Stimulated activated CD4-positive, alpha-beta T cell treated with anti-CD3 and anti-CD28 coated beads, Interleukin-4, amount 100 ng/mL, for 4 hours (primary cell): Measurements from ENCODE around the gene RBM28.

ENCODE experiments used
- DNase-seq, 2 experiments: peaks; one replicate each; pipeline ENCODE4 v3.0.0-alpha.2; 2020

Gene RBM28

DNA sequence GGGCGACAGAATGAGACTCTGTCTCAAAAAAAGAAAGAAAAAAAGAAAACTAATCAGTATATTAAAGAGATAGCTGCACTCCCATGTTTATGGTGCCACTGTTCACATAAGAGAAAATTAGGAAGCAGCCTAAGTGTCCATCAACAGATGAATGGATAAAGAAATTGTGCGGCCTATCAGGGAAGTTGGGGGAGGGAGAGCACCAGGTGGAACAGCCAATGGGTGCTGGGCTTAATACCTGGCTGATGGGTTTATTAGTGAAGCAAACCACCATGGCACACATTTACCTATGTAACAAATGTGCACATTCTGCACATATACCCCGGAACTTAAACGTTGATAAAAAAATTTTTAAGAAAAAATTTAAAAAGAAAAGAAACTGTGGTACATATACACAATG is 26.8 kb upstream of the RBM28 start:
- no peak for DNase-seq

DNA sequence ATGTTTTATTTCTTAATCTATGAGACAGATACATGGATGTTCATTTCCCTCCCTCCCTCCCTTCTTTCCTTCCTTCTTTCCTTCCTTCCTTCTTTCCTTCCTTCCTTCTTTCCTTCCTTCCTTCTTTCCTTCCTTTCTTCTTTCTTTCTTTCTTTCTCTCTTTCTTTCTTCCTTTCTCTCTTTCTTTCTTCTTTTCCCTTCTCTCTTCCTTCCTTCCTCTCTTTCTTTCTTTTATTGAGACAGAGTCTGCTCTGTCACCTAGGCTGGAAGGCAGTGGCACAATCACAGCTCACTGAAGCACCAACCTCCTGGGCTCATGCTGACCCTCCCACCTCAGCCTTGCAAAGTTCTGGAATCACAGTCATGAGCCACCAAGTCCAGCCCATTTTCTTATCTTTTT is 23.3 kb upstream of the RBM28 start:
- no peak for DNase-seq

DNA sequence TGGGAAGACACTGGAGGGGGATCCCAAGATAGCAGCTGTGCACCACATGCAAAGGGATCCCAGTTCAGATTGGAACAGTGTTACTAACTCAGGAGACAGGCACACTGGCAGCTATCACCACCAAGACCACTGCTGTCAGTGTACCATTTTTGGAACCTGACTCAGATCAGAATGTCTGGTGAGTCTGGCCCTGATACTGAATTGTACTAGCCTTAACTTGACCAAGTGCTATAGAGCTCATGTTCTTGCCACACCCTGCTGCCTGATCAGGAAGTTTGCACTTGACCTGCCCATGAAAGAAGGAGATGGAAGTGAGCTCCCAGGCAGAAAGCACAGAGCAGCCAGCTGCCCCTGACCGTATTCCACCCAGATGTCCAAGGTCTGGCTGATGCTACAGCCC is 22.6 kb upstream of the RBM28 start:
- no peak for DNase-seq

DNA sequence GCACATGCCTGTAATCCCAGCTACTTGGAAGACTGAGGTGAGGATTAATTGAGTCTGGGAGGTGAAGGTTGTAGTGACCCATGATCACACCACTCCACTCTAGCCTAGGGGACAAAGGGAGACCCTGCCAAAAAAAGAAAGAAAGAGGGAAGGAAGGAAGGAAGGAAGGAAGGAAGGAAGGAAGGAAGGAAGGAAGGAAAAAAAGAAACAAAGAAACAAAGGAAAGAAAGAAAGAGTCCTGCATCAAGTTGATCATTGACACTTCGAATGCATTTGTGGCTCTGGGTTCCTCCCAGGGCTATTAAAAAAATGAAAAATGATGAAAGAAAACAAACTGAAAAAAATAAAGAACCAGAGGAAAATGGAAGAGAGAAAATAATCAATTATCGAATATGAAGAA is 21.7 kb upstream of the RBM28 start:
- no peak for DNase-seq

DNA sequence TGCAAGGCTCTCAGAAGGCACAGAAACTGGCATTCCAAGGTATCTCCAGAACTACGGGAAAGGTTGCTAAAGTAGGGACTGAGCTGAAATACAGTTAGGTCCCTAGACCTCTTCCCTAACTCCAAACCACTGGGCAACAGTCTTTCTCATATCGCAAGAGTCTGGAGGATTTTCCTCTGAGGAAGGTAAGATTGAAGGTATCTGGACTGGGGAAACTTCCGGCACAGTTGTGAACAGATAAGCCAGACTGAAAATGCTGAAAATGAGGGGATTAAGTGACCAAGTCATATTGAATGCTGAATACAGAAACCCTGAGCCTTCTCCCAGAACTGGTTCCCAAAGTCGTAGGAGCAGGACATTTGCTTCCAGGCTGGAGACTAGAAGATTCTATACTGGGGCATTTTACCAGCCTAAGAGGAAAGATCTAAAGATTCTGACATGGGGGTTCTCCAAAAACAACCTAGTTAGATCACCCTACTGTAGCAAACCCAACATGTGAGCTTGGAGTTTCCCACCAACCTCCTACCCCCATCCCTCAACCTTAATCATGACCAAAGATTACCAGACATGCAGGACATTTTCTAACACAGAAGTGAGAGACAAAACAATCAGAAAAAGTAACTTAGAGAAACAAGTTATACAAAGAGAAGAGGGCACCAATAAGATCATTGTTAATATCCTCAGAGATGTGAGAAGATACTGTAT is 20.6 kb upstream of the RBM28 start:
- DNase-seq = no peak

DNA sequence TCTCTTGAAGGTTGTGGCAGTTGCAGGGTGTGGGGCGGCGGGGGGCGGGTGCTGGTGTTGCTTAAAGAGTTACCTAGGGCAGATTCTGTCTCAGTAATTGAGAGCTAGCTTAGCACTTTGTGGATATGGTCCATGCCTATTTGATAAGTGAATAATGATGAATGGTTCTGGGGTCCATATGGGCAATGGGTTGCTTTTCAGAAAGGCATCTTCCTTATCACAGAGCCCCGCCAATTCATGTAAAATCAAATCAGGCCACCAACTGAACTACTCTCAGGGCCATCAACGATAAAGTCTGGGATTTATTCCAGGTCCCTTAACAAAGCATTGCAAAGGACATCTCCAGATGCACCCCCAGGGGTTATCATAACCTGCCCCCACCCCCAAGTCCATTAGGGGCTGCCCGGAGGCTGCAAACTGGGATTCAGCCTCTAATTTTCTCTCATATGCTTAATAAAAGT is 19.6 kb upstream of the RBM28 start:
- no peak for DNase-seq

DNA sequence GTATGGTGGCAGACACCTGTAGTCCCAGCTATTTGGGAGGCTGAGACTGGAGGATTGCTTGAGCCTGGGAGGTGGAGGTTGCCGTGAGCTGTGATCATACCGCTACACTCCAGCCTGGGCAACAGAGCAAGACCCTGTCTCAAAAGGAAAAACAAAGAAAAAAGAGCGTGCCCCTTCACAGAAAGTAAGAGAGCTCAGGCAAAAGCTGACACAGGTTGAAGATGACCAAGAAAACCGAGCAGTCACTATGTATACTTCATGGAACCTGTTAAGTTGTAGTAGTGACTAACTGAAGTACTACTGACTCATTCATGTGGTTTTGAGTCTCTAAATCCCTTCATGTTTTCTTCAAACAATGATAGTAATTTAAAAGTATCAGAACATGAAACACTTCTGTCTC is 19.0 kb upstream of the RBM28 start:
- DNase-seq = no peak

DNA sequence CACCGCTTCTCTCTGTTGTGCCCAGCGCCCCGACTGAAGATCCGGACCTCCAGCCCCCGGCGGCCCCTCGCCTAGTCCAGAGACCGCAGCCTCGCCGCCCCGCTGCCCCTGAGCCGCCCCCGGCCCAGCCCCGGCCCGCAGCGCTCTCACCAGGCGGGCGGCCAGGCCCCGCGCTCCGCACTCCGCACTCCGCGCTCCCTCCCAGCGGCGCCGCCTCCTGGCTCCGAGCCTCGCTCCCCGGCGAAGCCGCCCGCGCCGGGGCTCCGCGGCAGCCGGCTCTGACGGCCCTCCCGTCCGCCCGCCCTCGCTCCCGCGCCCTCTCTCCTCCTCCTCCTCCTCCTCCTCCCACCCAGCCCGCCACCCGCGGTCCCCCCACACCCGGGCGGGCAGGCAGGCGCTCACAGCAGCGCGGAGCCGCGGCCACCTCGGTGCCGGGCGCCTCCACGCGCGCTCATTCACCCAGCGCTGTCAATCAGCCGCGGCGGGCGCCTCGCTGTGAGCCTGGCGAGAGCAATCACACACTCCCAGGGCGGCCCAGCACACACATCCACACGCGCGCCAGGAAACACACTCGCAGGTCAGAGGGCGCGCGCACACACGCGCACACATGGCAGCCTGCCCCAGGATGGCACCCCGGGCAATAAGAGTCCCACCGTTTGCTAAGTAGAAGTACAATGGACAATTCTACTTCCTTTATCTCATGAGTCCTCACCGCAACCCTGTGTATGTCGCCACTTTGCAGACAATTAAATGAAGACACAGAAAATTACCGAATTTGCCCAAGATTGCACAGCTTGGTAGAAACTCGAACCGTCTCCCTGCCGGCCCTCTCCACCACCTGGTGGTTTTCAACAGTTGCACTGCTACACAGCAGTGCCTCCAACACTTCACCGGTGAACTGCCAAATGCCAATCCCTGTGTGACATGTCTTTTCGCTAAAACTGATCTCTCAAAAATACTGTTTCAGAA is 18.0 kb upstream of the RBM28 start, which contains the start of gene PRRT4:
Gene PRRT4, minus strand, starts transcription at position 280 of the 969 bp plus-strand sequence.
- DNase-seq = peak; percentile 41 to 60

DNA sequence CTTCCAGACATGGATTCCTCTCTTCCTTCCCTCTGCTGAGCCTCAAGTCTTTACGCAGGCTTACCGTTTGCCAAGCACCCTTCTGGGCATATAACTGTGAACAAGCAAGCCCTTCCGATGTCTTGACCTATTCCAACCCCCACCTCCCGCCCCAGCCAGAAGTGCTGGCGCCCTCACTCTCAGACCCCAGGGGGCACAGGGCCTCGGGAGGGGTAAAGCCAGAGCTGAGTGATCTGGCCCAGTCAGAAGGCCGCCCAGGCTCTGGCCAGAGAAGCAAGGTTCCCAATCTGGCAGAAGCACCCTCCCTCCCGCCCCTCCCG is 16.6 kb upstream of the RBM28 start:
- no peak for DNase-seq

DNA sequence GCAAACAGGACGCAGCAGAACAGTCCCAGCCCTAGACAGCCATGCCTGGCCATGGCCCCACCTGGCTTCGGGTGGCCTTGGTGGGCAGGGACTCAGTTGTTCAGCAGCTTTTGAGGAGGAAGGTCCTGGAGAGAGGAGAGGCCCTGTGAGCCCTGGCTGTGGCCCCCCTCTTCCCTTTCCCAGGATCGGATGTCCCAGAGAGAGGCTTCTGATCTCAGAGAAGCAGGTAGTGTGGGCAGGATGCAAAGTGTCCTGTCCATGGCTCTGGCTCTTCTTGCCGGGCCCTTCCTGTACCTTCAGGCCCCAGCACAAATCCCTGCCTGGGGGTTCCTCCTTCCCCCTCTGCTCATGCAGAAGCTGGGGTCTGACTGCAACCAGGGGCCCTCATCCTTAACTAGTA is 16.2 kb upstream of the RBM28 start:
- DNase-seq = no peak

DNA sequence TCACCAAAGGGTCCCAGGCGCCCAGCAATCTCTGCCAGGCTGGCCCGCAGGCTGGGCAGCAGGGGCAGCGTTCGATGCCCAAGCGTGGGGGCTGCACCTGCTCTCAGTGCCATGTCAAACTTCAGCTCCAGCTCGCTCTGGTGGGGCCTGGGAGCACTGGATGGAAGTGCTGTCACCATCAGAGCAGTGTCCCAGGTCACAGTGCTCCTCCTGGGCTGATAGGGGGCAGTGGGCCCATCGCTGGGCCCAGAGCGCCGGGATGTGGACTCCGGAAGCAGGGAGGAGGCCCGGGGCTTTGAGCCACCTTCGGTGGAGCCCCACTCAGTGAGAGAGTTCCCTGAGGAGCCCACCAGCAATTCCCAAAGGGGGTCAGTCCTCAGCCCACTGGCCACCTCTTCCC is 15.6 kb upstream of the RBM28 start:
- DNase-seq = no peak

DNA sequence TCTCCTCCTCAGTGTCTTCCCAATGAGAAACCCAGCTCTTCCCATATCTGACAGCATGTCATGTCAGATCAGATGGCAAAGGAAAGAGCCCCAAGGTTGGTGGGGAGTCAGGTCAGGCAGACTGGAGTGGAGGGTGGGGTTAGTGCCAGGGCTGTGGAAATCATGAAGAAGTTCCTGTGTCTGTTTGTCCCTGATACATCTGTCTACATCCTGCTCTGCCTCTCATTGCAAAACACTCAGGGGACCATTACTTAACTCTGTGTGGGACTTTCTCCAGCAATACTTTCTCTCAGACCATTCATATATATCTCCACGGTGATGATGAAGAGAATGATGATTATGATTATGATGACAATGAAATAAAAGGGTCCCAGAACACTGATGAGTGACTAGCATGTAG is 14.5 kb upstream of the RBM28 start:
- no peak for DNase-seq

DNA sequence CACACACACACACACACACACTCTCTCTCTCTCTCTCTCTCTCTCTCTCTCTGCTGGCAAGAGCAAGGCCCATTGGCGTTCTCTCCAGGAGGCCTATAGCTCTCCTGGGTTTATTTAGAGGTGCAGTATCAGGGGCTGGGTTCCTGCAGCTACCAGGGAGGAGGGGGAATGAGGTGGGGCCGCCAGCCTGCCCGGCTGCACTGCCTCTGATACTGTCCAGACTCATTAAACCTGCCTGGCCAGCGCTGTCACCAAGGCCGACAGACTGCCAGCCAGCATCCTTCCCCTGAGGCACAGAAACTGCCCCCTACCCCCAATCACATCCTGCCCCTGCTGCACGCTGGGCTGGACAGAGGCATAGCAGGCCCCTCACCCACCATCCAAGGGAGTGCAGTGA is 13.5 kb upstream of the RBM28 start:
- DNase-seq = no peak

DNA sequence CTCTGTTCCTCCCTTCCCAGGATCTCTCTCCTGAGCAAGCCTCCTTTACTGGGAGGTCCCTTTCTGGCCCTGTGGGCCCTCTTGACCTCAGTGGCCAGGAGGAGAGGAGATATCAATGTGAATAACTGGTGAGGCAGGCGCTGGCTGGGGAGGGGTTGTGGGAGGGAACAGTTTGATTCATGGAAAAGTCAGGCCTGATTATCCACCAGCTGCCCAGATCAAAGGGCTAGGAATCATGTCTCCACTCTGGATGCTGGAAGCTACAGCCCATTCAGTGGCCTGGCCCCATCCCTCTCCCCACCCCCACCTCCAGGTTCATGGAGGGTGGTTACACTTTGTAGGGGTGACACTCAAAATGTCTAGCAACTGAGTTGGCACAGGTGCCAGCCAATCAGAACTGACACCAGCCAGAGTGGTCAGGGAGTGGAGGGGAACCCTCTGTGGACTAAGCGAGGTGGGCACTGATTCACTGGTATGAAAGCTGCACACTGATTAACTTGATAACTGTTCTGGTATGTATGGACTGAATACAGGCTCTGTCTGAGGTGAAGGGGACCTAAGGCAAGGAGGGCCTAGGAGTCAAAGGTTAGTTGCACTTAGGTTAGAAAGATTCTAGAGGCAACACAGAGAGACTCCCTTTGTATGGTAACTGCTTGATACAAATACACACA is 13.0 kb upstream of the RBM28 start:
- DNase-seq = no peak

DNA sequence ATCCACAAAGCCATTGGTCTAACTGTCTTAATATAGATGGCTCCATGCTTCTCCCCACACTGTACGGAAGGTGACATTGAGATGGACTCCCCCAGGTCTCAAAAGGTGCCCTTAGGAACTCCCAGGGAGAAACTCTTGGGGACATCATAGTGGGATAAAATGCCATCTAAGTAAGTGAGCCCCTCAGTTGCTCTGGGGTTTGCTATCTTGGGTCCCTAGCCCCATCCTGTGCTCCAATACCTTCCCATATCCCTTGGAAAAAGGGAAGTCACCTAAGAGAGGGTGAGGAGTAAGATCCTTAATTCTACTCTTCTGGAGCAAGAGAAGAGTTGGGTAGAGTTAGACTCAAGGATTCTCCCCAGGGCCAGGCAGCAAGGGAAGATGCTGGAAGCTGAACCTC is 9.9 kb upstream of the RBM28 start:
- DNase-seq = no peak

DNA sequence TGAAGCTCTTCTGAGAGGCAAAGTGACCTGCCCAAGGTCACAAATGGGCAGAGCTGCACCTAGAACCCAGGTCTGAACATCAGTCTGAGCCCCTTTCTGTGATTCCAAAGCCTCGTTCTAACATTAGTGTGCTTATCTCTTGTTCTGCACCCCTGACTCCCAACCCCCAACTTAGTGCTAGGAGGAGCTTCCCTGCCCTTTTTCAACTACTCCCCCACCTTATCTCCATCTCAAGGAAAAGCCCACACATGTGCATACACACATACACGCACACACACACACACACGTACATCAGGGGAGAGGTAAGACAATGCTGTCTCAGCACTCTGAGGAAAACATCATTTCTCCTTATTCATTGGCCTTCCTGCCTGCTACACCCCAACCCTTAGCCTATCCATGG is 9.5 kb upstream of the RBM28 start:
- no peak for DNase-seq

DNA sequence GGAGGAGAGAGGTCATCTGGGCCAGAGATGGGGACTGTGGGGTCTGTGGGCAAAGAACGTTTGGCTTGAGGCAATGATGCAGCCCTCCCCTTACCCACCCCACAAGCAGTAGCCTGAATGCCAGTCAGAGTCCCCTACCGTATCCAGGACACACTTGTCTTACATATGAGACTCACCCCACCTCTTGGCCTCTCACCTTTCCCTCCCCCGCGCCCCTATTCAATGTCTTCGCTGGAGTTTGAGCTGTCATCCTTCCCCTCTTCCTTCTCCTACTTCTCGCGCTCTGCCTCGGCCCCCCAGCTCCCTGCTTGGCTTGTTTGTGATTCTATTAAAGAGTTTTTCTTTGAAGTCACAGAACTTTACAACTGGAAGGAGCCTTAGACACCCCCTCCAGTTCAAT is 8.9 kb upstream of the RBM28 start:
- DNase-seq = no peak

DNA sequence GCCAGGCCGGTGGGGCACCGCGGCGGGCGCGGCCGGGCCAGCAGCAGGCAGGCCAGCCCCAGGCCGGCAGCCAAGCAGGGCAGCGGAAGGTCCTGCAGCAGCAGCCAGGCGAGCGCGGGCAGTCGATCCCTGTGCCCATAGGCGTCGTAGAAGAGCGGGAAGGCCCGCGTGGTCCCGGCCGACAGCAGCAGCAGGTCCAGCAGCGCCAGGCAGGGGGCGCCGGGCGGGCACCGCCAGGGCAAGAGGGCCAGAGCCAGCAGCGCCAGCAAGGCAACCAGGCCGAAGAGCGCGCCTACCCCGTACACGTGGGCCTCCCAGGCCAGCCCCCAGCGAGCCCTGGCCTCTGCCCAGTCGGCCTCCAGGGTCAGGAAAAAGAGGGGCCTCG is 8.4 kb upstream of the RBM28 start:
- peak in 1 of 2 experiments; percentile 34 for DNase-seq

DNA sequence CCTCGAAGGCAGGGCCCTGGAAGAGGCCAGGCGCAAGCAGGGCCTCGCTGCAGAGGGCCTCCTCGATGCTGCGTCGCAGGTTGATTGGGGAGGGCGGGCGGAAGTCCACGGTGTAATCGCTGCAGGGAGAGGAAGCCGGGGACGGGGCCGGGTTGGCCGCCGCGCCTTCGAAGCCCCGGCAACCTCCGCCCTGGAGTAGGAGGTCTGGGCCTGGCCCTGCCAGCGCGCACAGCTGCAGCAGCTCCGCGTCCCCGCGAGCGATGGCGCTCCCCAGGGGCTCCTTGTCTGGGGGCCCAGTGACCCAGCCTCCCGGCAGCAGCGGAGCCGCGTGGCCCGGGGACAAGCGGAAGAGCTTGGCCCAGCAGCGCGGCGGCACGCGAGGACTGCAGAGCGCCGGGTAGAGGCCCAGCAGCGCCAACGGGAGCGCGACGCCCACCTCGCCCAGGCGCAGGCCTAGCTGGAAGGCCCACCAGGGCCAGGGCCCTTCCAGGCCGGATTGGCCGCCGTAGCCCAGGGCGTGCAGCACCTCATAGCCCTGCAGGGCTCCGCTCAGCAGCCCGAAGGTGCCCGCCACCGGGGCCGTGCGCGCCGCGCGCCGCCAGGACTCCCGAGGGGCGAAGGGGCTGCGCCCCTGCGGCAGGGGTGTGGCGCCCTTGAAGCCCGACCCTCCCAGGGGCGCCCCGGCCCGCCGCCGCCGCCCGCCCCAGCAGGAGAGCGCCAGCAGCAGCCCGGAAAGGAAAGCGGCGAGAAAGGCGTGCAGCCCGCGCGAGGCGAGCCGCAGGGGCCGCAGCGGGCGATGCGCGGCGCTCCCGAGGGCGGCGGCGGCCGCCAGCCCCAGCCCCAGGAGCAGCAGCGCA is 7.8 kb upstream of the RBM28 start:
- DNase-seq = peak in 1 of 2 experiments; percentile 22

DNA sequence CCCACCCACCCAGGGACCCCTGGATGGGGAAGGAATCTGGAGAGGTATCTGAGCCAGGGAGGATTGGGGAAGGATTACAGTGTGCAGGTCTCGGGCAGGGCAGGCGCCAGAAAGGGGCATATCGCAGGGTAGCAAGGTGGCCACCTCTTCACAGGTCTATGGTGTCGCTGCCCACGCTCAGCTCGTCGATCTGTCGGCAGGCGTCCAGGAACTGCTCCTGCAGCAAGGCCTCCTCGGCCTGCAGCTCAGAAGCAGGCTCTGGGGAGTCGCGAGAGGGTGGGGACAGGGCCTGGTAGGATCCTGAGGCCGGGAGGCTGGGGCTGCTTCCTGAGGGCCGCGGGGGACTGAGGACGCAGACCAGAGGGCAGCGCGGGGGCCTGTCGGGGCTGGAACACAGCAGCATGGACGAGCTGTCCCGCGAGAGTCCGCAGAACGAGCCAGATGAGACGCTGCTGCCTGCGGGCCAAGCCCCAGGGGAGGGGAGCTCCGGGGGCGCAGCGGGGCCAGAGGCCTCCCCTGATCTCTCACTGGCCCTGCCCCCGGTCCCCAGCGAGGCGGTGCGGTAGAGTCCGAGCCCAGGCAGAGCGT is 7.1 kb upstream of the RBM28 start:
- DNase-seq = no peak

DNA sequence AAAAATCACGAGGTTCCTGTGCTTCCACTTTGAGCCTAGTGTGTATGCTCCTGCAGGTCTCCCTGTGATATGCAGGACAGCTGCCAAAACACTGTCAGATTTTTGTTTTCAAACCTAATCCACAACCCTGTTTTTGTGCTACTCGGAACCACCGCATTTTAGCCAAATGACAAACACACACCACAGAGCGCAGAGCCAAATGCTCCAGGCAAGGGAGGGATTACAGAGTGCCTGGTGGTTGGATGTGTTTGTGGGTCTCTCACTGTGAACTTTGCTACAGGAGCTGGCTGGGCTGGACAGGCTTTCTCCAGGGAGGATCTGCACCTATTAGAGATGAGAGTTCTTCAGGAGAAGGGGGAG is 5.7 kb upstream of the RBM28 start:
- DNase-seq = no peak

DNA sequence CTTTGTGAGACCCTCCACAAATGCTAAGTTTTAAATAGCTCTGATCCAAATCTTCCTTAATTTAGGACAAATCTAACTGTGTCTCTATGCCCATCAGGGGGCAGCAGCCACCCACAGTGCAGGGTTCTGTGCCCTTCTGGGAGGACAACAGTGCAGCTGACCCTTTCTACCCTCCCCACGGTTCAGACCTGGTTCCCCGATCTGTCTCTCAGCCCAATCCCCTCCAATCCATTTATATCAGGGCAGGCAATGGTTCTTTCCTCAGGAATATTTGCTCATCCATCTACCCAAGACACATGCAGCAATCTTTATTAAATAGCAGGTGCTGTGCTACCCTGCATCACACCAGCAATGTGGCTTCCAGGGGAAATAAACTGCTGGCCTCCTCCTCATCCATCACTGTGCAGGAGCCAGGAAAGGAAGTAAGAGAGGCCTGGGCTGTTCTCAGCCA is 4.0 kb upstream of the RBM28 start:
- peak; percentile 44 to 52 for DNase-seq

DNA sequence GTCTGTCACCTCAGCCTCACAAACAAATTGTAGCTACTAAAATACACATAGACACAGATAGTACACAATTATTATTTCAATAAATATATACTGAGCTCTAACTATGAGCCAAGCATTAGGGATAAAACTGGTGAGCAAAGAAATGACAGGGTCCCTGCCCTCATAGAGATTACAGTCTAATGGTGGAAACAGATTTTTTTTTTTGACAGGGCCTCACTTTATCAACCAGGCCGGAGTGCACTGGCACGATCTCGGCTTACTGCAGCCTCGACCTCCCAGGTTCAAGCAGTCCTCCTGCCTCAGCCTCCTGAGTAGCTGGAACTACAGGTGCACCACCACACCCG is 695 bp upstream of the RBM28 start:
- no peak for DNase-seq
